GM12801 (cell line): ENCODE results near the gene GABRB1.

Experiments used
- CTCF ChIP-seq: IDR thresholded peaks from one replicate; pipeline ENCODE4 v1.5.1; 2011; ENCODE audit warnings: control low read depth; ENCODE audit not compliant: insufficient read length; ENCODE audit errors: extremely low read depth

Gene GABRB1

GRCh38 chr4:47209833-47210232 lies 178.5 kb downstream of the GABRB1 start:
- TF ChIP-seq CTCF, result no peak

GRCh38 chr4:47210828-47211227 lies 179.5 kb downstream of the GABRB1 start:
- TF ChIP-seq CTCF, result no peak

GRCh38 chr4:47213106-47213505 lies 181.7 kb downstream of the GABRB1 start:
- TF ChIP-seq CTCF, result no peak

- no peak for TF ChIP-seq CTCF
These were observed 182.2 kb downstream of the GABRB1 start for GRCh38 chr4:47213539-47213938.

- TF ChIP-seq CTCF, result no peak
These were observed 182.6 kb downstream of the GABRB1 start for GRCh38 chr4:47213971-47214370.

GRCh38 chr4:47215759-47216158 lies 184.4 kb downstream of the GABRB1 start:
- TF ChIP-seq CTCF, result no peak

GRCh38 chr4:47217291-47217690 lies 185.9 kb downstream of the GABRB1 start:
- no peak for TF ChIP-seq CTCF

- no peak for TF ChIP-seq CTCF
These were observed 186.5 kb downstream of the GABRB1 start for GRCh38 chr4:47217884-47218283.
